Dermis blood vessel endothelial cell (primary cell): ENCODE measurements around the gene EXOC4. TPM values are rescaled to one million over a fixed set of nuclear protein-coding genes. Genes with fewer than 3 reads are reported as not detected.
"Not testable (repeated sequence)": the region's sequence is repeated elsewhere in the genome, so short reads cannot be mapped to it uniquely, and the experiment has no call there.

Source experiments
- DNase-seq: peaks from one replicate; pipeline ENCODE4 v3.0.0; 2010
- total RNA-seq: library from RNA; depleted of rRNA; stranded (reverse); fragments of >200 nt; gene quantifications from 2 replicates; pipeline ENCODE4 v1.2.3, GENCODE V29; 2014

Gene EXOC4
- total RNA-seq, 1 donor from 2014 or later, result 112 TPM

DNA sequence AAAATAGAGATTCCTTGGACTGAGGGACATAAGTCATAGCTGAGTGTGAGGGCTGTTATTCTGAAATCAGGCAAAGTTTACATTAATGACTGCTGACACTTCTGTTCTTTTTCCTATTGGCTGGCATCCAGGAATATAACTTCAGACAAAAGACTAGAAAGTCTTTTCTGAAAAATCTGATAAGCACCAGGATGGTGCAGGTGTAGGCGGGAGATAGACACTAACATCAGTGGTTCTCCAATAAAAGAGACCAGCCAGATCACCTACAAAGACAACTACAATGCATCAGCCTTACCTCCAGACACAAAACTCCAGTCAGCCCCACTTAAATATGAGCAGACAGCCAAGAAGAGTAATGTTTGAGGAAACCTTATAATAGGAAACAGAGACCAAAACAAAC lies 705.9 kb downstream of the EXOC4 start:
- DNase-seq, result peak; percentile 26

DNA sequence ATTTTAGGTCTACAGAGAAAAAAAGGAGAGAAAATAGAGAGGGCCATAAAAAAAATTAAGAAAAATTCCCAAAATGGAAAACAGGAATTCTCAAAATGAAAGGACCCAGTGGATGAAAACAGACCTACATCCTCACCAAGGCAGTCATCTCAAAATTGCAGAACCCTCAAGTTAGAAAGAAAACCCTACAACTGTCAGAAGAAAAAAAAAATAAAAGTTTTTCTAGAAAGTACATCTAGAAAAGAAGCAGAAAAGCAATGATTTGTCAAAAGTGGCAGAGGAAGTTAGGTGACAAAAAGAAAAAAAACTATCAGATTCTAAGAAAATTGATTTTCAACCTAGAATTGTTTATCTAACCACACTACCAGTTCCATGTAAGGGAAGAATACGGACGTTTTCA lies 706.6 kb downstream of the EXOC4 start:
- no peak for DNase-seq

DNA sequence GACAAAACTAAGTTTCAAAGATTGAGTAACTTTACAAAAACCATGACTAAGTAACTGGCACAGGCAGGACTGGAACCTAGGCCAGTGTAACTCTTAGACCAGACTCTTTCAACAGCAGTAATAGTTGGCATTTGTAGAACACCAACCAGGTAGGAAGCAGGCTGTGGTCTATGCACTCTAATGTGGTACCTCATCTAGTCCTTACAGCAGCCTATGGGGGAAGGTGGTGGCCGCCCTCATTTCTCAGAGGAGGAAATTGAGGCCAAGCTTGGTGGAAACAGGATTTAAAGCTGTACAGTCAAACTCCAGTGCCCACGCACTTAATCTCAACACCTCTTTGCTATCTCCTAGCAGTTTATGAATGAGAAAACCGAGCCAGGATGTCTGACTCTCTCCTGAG lies 708.8 kb downstream of the EXOC4 start:
- DNase-seq, result no peak

DNA sequence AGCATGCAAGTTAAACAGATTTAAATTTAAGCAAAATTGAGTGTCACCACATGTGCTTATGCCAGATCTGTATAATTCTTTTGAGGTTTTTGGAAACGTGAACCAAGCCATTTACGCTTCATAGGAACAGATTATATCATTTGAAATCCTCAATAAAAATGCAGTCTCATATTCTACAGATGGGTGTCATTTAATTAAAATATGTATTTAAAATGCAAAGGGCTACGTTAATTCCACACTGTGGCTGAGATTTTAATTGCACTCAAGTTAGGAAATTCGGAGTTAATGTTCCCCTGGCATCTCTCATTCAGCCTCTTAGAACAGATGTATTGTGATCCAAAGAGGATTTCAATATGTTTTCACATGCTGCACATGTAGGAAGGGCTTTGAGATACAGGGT lies 709.8 kb downstream of the EXOC4 start:
- DNase-seq, result no peak

DNA sequence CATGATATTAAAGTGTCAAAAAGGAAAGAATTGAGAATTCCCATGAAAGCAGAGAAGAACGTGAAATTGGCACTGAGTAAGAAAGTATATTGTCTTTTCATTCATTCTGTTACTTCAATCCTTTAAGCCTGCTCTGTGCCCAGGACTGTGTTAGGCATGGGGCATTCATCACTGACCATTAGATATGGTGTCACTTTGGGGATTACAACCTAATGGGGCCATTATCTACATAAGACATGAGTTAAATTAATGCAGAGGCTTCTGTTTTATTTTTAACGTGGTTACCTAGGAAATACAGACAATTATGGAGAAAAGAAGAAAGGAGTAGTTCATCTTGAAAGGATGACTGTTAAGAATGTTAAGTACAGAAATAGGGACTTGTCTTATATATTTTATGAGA lies 710.8 kb downstream of the EXOC4 start:
- no peak for DNase-seq

DNA sequence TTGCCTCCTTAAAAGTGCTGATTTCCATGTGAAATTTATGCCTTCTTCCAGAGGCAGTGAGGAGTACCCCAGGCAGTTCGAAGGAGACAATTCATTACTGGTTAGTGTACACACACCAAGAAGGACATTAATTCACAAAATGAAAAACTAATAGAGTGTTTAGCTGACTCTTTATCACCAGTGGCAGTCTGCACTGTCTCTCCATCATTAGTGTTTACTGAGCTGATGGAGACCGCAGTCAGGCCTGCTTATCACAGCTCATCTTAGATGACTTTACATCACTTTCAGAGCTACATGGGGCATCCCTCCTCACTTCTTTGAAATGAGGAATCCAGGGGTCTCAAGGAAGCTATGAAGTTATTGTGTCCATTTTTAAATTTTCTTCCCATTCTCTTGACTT lies 718.7 kb downstream of the EXOC4 start:
- DNase-seq, result no peak

DNA sequence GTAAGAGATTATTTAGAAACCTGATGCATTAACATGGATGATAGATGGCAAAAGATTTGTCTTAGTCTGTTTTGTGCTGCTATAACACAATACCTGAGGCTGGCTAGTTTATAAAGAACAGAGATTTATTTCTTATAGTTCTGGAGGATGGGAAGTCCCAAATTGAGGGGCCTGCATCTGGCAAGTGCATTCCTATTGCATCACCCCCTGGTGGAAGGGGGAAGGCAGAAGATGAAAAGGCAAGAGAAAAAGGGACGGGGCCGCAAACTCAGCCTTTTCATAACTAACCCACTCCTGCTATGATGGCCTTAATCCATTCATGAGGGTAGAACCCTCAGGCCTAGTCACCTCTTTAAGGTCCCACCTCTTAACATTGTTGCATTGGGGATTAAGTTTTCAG lies 720.8 kb downstream of the EXOC4 start:
- DNase-seq, result no peak

DNA sequence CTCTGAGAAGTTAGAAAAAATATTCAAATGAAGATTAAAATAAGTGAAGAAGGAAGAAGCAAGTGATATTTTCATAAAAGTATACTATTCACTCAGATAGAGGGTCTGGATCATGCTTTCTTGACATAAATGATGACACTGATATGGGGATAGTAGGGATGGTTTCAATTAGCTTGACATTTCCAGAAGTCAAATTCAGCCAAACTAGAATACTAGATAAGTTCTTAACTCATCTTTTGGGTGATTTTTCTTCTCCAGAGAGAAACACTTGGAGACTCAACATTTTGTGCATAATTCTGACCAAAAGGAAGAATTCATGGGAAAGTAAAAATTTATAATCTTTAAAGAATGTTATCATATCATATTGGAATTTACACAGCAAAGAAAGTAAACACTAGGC lies 722.3 kb downstream of the EXOC4 start:
- no peak for DNase-seq

DNA sequence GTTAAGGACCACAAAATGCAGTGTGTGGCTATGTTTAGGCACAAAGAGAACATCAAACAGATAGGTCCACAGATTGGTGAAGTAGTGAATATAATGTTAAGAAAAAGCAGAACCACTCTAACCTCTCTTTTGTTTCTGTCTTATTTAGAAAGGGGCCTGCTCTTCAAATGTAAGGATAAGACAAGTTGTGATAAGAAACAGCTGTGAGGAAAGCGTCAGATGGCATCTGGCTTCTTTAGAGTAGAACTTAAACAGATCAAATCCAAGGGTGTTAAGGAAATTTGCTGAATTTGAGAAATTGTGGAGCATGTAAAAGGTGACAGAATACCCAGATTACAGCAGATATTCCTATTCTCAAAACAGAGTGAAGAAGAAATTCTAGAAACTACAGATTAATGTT lies 723.3 kb downstream of the EXOC4 start:
- no peak for DNase-seq

DNA sequence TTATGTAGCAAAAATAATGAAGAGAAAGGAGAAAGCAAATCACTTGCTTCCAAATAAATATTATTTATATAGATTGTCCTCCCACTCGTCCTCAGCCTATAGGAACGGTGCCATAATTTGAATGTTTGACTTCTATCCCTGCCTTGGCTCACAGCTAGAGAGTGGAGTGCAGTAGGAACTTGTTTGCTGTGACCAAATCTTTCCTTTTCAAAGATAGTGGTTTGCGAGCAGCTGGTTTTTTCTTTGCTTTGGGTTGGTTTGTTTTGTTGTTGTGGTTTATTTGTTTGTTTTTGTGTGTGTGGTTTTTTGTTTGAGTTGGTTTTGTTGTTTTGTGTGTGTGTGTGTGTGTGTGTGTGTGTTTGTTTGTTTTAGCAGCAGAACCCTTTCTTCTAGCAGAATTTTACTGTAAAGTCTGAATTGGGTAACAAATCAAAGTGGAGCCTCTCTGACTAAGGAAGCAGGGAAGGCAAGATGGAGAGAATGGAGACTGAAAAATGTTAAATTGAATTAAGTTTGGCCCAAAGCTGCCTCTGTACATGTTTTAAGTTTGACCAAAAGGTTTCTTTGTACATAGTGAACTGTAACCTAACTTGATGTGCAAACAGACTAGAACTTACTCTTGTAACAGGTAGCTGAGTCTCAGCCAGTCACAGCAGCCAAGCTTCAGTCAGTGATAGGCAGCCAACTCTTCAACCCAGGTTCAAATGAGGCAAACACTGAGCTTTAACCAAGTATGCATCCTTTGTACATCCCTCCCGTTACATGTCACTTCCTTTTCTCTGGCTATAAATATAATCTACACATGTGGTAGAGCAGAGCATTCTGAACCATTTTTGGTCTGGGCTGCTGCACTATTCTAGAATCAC lies 724.8 kb downstream of the EXOC4 start:
- DNase-seq, result no peak

DNA sequence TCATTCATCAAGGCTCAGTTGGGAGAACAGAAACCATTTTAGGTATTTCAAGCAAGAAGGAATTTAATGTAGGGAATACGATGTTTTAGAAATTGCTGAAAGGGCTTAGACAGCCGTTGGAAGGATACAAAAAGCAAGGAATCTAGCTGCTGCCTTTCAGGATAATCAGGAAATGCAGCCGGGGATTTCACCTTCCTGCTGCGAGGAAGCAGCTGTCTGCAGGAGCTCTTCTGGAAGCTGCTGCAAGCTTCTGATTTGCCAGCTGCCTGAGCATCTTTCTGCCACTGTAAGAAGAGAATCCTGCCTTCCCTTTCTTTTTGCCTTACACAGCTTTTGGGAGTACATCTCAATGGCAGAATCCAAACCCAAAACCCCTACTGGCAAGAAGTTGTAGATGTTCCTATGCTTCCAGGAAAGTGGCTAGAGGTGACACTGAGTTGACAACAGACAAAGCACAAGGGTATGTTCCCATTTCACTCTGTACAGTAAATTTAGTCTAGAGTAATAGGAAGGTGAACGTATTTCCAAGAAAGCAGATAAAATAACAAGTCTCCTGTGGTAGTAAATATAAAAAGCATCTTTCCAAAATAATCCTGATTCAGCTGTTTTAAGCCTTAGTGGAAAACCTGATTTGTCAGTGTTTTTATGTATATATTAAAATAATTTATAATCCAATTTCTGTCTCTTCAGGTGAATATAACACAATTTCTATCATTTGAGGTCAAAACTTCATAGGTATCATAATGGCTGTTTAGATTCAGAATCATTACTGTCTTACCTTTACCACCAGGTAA lies 725.8 kb downstream of the EXOC4 start:
- DNase-seq, result peak; percentile 58

DNA sequence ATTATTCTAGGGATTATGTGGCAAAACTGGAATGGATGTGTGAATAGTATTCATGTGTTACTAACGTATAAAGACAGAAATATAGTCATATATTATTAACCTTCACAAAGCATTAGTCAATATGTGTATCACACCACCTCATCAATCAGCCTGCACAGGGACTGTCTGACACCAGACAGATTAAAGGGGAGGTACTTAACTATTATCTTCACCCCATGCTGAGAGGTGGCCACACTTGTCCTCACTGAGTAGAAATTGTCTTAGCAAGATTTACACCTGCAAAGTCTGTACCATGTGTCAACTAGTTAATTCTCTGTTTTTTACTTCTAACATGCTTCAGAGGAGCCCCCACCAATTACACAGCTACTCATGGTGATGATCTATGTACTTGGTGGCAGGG lies 727.9 kb downstream of the EXOC4 start:
- DNase-seq, result no peak

DNA sequence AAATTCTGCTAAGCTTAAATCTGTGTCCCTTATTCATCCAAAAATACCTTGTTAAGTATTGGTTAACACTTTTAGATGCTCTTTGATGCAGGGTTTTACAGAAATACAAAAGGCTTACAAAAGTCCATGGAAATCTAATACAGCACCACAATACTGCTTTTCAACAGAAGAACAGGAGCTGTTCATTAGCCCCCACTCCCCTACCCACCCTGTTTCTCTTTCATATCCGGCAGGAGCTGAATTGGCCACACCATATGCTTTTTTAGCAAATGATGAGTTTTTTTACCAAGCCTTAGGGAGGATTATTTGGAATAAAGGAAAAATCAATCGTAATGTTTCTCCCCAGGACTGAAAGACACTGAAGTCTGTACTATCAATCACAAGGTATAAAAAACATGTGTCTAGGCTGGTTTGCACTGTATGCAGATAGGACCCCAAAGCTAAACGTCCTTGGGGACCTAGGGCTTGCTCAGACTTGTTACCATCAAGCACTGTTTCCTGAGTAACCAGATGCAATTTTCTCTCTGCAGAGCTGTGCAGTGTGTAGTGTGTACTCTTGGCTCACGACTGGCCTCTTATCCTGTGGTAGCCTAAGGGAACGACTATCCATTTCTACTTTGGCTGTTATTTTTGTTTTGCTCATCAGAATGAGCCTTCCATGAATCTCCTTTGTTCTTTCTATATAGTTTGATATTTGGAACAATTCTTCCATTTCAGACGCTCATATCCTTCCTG lies 731.0 kb downstream of the EXOC4 start:
- peak; percentile 36 for DNase-seq

DNA sequence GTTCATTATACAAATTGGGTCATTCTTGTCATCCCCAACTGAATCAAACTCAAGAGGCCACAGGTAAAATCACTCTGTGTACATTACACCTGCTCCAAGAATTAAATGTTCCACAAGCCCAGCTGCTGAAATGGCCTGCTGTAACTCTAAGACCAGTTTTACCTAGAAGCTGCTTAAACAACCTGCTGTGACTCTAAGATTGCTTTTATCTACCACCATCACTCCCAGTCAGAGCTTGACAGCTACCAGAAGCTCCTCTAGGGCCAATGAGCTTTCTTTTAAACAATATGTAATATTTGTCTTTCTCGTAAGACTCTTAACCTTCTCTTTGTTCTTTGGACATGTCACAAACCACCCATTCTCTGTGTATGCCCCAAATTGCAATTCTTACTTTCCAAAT lies 732.4 kb downstream of the EXOC4 start:
- no peak for DNase-seq

DNA sequence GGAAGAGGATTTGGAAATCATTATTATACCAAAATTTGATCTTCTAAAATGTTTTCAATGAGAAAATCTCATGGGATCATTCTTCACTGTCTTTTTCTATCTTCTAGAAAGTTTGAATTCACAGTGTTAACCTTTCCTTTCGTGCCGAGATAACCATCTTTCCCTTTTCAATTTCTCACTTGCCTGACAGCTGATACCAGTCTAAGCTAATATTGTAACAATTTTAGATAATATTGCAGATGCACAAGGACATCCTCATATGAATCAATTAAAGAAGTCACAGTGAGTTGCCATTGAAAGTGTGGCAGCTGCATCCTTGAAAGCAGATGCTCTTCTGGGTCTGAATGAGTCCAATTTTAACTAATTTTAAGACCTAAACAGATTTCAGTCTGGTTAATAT lies 734.7 kb downstream of the EXOC4 start:
- no peak for DNase-seq

DNA sequence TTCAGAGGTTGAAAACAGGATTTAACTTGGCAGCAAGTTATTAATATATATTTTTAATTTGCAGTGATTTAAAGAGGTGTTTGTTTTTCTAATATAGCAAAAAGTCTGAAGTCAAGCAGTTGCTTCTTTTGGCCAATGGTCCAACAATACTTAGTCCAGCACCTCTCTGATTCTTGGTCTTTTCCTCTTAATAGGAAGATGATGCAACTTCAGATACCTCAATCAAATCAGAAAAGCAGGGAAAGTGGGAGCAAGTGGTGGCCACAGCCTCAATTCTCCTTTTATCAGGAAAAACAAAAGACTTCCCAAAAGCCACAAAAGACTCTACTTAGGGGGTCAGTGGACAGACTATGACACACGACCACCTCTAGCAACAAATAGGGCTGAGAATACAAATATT lies 740.7 kb downstream of the EXOC4 start:
- DNase-seq, result no peak

DNA sequence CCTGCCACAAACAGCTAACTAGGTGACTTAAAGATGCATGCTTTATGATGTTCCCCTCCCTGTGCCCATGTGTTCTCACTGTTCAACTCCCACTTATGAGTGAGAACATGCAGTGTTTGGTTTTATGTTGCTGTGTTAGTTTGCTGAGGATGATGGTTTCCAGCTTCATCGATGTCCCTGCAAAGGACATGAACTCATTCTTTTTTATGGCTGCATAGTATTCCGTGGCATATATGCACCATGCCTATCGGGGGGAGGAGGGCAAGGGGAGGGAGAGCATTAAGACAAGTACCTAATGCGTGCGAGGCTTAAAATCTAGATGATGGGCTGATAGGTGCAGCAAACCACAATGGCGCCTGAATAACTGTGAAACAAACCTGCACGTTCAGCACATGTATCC lies 741.2 kb downstream of the EXOC4 start:
- DNase-seq, result not testable (repeated sequence)

DNA sequence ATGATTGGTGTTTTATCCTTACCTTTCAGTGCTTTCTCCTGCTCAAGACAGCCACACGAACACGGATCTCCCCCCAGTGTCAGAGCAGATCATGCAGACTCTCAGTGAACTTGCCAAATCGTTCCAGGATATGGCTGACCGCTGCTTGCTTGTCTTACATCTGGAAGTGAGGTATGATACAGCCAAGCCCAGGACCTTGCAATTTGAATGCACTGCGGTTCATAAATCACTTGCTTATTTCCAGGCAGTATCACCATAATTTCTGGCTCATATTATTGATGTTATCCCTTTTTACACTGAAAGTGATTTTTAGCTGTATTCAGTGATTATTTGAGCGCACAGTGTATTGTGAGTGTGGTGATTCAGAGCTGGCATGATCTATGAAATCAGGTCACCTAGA lies 744.6 kb downstream of the EXOC4 start:
- DNase-seq, result no peak

DNA sequence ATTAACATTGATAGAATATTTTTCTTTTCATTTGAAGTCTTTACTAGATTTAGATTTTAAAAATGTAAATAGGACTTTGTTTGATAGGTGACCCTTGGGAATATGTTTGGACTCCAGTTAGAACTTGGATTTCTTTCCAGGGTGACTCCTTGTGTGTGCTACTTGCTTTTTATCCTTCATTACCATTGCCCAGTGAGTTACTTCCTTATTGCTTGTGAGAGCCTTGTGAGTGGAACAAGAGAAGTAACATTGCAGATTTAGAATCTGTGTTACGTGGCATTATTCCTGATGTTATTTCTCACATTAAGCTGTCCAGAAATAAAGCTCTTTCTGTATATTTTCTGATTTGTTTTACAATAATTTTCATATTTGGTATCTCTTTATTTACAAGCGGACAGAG lies 746.3 kb downstream of the EXOC4 start:
- no peak for DNase-seq

DNA sequence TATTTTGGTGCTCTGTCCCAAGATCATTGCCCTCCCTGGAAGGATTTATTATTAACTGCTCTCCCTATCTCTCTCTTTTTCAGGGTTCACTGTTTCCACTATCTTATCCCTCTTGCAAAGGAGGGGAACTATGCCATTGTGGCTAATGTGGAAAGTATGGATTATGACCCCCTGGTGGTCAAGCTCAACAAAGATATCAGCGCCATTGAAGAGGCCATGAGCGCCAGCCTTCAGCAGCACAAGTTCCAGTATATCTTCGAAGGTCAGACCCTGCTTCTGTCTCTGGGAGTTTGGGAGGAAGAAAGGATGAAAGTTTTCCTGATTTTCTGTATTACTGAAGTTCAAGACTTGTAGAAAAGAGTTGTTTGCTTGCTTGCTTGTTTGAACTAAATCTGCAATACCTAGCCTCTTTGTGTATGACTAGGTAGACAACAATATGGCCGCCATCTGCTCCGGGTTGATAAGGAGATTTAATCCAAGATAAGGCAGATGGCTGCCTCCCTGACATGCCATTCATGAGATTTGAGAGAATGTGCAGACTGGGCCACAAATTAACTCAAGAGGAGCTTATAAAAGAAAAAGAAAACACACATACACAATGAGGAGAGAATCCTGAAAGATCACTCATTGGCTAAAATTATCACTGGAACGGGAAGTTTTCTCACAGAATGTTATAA lies 752.1 kb downstream of the EXOC4 start:
- no peak for DNase-seq

DNA sequence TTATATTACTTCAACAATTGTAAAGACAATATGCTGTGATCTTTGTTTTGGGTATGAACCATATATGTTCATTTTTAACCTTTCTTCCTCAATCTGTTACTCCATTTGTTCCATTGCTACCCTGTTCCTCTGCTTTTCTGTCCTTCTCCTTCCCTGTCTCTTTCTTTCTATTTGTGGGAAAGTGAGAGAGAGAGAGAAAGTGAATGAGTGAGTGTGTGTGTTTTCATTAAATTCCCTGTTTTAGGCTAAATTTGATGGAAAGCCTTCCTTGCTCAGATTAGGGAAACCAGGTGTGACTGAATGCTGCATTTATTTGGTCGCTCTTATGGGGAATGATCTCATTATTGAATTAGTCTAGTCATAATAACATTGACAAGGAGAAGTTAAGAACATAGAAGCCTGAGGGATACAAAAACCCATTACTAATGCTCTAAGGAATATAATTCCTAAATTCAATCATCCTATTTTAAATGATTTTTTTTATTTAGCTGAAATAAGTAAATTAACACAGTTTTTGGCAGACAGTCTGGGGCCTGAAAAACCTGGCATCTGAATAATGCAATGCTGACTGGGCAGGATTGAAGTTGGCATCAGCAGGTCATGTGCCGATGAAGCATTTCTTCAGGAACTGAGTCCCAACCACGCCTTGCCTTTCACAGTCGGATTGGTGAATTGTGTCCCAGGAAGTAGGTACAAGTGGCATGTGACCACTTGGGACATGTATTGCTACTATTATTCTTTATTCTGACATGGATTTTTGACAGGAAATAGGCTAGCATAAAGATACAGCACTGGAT lies 756.6 kb downstream of the EXOC4 start:
- no peak for DNase-seq

DNA sequence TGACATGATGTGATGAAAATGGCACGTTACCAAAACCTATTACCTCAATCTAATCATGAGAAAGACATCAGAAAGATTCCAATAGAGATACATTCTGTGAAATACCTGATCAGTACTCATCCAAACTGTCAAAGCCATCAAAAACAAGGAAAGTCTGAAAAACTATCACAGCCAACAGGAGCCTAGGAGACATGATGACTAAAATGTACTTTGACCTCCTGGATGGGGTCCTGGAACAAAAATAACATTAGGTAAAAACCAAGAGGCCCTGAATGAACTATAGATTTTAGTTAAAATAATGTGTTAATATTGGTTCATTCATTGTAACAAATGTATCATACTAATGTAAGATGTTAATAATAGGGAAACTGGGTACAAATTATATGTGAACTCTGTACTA lies 760.4 kb downstream of the EXOC4 start:
- no peak for DNase-seq
